Peyer's patch (tissue), 4 donors: Measurements from ENCODE around the gene LEF1. TPM values are rescaled to one million over a fixed set of nuclear protein-coding genes. Genes with fewer than 3 reads are reported as not detected.
"Not testable (repeated sequence)": the region's sequence is repeated elsewhere in the genome, so short reads cannot be mapped to it uniquely, and the experiment has no call there.

ENCODE experiments used
- DNase-seq, 3 donors: peaks; one replicate each; pipeline ENCODE4 v3.0.0-alpha.2; 2017 to 2019
- H3K27ac ChIP-seq, 4 donors: fragments of 200-600 bp; sonication (generic); one replicate each; pipeline ENCODE4 v1.5.1; 2016 to 2019
- H3K27me3 ChIP-seq, 2 donors: fragments of 200-600 bp; sonication (generic); one replicate each; pipeline ENCODE4 v1.5.1; 2019
- H3K36me3 ChIP-seq, 3 donors: fragments of 200-600 bp; sonication (generic); one replicate each; pipeline ENCODE4 v1.5.1; 2016 to 2019
- H3K4me1 ChIP-seq, 4 donors: fragments of 200-600 bp; sonication (generic); one replicate each; pipeline ENCODE4 v1.5.1; 2016 to 2019
- H3K4me3 ChIP-seq, 4 donors: fragments of 200-600 bp; sonication (generic); 1 replicate in 3 of 4; 2 replicates in 1 of 4; pipeline ENCODE4 v1.5.1; 2016 to 2019; ENCODE audit warnings: mild to moderate bottlenecking in 1 of 4
- H3K9me3 ChIP-seq, 4 donors: fragments of 200-600 bp; sonication (generic); one replicate each; pipeline ENCODE4 v1.5.1; 2016 to 2019; ENCODE audit warnings: mild to moderate bottlenecking in 1 of 4
- POLR2A ChIP-seq, 2 donors: fragments of 450-650 bp; IDR thresholded peaks; one replicate each; pipeline ENCODE4 v1.5.1; 2017; ENCODE audit warnings: antibody characterized with exemption in 2 of 2, mild to moderate bottlenecking in 2 of 2, moderate library complexity in 2 of 2
- total RNA-seq, 4 donors: library from RNA; depleted of rRNA; stranded (reverse); fragments of >200 nt; gene quantifications; one replicate each; pipeline ENCODE4 v1.1.0, GENCODE V29; 2016
- TF ChIP-seq, protein P1 (sequence below), 6 experiments: fragments of 450-650 bp in 4 of 6; fragments of 200-600 bp in 2 of 6; sonication (generic) in 1 of 6; IDR thresholded peaks; one replicate each; pipeline ENCODE4 v1.5.1; 2017 to 2019; ENCODE audit warnings: antibody characterized with exemption in 6 of 6, mild to moderate bottlenecking in 3 of 6, moderate library complexity in 1 of 6

Gene LEF1
- total RNA-seq, 4 donors from 2014 or later = 0.53 to 34.7 (median 4.4) TPM

DNA sequence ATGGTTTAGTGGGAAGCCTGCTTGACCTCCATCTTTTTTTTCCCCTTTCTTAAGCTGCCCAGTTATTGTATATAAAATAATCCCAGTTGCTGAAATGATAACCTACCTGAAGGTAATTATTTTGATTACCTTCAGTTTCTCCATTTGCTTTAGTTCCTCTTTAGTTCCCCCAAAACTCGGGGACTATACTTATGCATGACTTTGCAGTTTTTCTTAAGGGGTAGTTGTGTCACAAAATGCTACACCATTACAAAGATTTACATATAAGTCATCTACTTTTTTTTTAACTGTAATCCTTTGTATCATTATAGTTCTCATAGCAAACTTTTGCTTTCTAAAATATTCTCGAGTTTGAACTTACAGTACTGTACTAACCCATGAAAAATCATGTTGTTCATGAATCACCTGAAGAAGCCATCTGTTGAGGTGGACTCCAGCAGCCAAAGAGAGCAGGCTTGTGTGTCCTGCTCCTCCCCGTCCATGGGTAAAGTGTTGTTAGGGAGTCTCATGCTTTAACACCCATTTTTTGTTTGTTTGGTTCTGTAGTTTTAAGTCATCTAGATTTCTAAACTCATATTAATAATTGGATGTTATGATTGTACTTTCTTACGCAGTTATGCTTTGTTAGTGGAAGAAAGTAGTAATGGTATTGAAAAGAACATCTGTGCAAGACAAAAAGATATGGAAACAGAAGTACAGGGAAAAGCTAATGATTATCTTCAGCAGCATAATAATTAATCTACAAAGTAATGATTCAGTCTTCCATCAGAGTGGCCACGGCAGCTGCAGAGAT lies 144.5 kb downstream of the LEF1 start:
- no peak for DNase-seq
- peaks cover 0 to 83% (median 0%) of the 10 kb centered on the region in 3 donors for H3K36me3 ChIP-seq
- no peak for TF ChIP-seq POLR2A (IDR thresholded peaks at IDR 0.05)
- TF ChIP-seq, protein P1, sequence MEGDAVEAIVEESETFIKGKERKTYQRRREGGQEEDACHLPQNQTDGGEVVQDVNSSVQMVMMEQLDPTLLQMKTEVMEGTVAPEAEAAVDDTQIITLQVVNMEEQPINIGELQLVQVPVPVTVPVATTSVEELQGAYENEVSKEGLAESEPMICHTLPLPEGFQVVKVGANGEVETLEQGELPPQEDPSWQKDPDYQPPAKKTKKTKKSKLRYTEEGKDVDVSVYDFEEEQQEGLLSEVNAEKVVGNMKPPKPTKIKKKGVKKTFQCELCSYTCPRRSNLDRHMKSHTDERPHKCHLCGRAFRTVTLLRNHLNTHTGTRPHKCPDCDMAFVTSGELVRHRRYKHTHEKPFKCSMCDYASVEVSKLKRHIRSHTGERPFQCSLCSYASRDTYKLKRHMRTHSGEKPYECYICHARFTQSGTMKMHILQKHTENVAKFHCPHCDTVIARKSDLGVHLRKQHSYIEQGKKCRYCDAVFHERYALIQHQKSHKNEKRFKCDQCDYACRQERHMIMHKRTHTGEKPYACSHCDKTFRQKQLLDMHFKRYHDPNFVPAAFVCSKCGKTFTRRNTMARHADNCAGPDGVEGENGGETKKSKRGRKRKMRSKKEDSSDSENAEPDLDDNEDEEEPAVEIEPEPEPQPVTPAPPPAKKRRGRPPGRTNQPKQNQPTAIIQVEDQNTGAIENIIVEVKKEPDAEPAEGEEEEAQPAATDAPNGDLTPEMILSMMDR (IDR thresholded peaks at IDR 0.05) = no peak
- H3K9me3 ChIP-seq = no peaks in the 10 kb centered on the region
- H3K27ac ChIP-seq = no peak overlapping the region
- H3K4me1 ChIP-seq = no peaks in the 10 kb centered on the region
- no peak overlapping the region for H3K4me3 ChIP-seq
- H3K27me3 ChIP-seq = no peaks in the 10 kb centered on the region

DNA sequence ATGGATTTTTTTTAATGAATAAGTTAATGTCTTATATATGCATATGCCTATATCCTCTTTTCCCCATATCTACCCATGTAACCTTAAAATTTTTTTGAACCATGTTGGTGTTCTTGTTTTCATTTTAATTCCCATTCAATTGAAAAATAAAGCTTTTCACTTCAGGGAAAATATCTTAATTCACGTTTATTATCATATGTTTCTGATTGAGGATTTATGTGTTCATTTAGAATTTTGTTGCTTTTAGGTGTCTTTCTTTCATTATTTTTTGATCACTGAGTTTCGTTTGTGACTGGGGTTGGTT lies 149.9 kb downstream of the LEF1 start:
- DNase-seq = no peak
- peaks cover 0 to 61% (median 0%) of the 10 kb centered on the region in 3 donors for H3K36me3 ChIP-seq
- no peaks in the 10 kb centered on the region for H3K27me3 ChIP-seq
- no peaks in the 10 kb centered on the region for H3K4me1 ChIP-seq
- H3K9me3 ChIP-seq = no peaks in the 10 kb centered on the region
- TF ChIP-seq, protein P1 (IDR thresholded peaks at IDR 0.05) = no peak
- no peak for TF ChIP-seq POLR2A (IDR thresholded peaks at IDR 0.05)
- H3K4me3 ChIP-seq = no peak overlapping the region
- no peak overlapping the region for H3K27ac ChIP-seq

DNA sequence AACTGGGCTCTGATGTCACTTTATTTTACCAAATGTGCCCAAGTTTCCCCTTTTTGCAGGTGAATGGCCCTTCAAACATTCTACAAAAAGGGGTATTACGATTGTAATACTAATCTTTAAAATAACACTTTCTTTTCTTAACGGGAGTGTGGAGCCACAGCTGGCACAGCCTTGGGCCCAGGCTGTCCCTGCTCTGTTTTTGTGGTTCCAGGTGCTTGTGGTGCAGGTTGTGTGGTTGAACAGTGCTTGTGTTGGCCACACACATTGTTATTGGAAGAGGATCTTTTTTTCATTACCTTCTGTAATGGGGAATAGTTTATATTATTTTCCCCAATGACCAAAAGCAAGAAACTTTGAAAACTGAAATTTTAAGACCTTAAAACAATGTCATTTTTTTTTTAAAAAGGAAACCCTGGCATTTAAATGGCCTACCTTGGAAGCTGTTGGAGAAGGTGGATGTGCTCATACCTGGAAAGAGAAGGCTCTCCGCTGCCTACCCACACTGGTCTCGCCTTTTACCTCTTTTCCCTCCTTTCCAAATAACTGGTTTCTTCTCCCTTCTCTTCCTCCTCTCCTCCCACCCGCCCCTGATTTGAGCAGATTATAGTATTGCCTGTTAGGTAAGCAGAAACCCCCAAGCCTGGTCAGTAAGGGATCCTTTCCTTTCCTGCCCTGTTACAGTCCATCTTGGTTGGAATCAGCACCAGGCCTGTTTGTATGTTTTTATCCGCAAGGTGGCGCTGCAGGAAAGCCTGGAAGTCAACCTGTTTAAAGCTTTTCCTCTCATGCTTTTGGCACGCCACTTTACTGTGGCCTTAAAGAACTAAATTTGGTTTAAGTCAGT lies 150.5 kb downstream of the LEF1 start:
- H3K4me3 ChIP-seq = no peak overlapping the region
- H3K27me3 ChIP-seq = no peaks in the 10 kb centered on the region
- peaks cover 0 to 60% (median 0%) of the 10 kb centered on the region in 3 donors for H3K36me3 ChIP-seq
- no peak for TF ChIP-seq POLR2A (IDR thresholded peaks at IDR 0.05)
- TF ChIP-seq, protein P1 (IDR thresholded peaks at IDR 0.05) = peak; percentile 66 to 87 (median 79)
- DNase-seq = peak; percentile 75 to 94 (median 77)
- H3K9me3 ChIP-seq = no peaks in the 10 kb centered on the region
- no peaks in the 10 kb centered on the region for H3K4me1 ChIP-seq
- no peak overlapping the region for H3K27ac ChIP-seq

DNA sequence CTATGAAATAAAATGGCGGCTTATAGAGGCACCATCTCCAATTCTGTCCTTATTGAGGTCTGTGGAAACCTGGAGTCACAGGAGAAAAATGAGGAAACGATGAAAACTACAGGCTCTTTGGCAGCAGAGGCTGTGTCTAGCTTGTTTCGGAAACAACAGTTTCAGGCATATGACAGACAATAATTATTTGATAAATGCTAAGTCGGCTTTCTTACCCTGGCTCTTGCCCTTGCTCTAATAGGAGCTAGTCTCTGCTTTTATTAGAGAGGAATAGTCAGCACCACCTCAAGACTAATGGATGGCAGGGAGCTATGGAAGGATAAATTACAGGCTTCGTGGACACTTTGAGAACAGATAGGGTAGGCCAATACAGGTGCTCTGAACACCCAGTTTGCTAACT lies 154.8 kb downstream of the LEF1 start:
- Histone ChIP-seq H3K27me3 (no peaks in the 10 kb centered on the region), H3K27ac (no peak overlapping the region), H3K9me3 (no peaks in the 10 kb centered on the region), H3K36me3 (peaks cover 0 to 49% (median 0%) of the 10 kb centered on the region in 3 donors), H3K4me3 (no peak overlapping the region), H3K4me1 (no peaks in the 10 kb centered on the region)
- TF ChIP-seq POLR2A (IDR thresholded peaks at IDR 0.05) = no peak
- TF ChIP-seq, protein P1 (IDR thresholded peaks at IDR 0.05) = no peak
- no peak for DNase-seq

DNA sequence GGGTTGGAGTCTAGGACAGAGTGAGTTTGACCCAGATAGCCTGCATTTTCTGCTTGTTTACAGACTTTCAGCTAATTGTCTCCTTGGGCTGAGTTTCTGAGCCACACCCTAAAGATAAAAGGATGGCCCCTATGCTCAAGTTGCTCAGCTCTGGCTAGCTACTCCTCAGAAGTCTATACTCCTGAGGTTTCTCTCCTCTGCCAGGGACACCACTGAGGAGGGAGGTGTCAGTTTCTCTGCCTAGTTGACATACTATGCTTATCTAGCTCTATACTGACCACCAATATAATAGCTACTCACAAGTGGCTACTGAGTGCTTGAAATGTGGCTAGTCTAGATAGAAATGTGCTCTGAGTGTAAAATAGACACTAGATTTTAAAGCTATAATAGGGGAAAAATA lies 155.4 kb downstream of the LEF1 start:
- H3K9me3 ChIP-seq = no peaks in the 10 kb centered on the region
- H3K27ac ChIP-seq = no peak overlapping the region
- no peaks in the 10 kb centered on the region for H3K27me3 ChIP-seq
- H3K36me3 ChIP-seq = peaks cover 0 to 49% (median 0%) of the 10 kb centered on the region in 3 donors
- no peak for DNase-seq
- TF ChIP-seq, protein P1 (IDR thresholded peaks at IDR 0.05) = no peak
- no peak for TF ChIP-seq POLR2A (IDR thresholded peaks at IDR 0.05)
- H3K4me3 ChIP-seq = no peak overlapping the region
- no peaks in the 10 kb centered on the region for H3K4me1 ChIP-seq

DNA sequence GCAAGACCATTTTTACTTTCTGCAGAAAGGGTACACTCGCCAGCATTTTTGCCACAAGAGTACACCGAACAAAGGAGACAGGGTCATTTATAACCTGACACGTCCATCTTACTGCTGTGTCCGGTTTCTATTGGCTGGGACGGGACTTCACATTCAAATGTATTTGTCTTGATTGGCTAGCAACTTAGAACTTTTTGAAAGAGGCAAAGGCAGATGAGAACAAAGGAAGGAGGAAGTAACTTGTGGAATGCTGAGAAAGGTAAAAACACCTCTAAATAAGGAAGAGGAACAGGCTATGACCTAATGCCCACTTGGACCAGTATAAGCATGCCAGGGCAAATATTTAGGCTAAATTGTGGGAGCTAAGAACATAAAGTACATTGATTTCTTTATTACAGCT lies 156.3 kb downstream of the LEF1 start:
- not testable (repeated sequence) for H3K9me3 ChIP-seq, H3K27me3 ChIP-seq, H3K4me1 ChIP-seq, DNase-seq, H3K4me3 ChIP-seq, H3K27ac ChIP-seq
- peaks cover 0 to 49% (median 0%) of the 10 kb centered on the region in 3 donors for H3K36me3 ChIP-seq
